SU-DHL-6 (cell line): Measurements from ENCODE around the gene TROAP.

Experiments
- CTCF ChIP-seq: fragments of 200-600 bp; sonication (generic); IDR thresholded peaks from one replicate; pipeline ENCODE4 v1.5.1; 2017; ENCODE audit warnings: antibody characterized with exemption, mild to moderate bottlenecking, low read length, moderate library complexity; ENCODE audit not compliant: insufficient read depth, poor library complexity, severe bottlenecking
- EZH2phosphoT487 ChIP-seq: fragments of 200-600 bp; sonication (generic), shearing (Covaris generic); conservative IDR thresholded peaks from 2 replicates; pipeline ENCODE4 v1.6.1; 2018; ENCODE audit warnings: mild to moderate bottlenecking, antibody characterized with exemption, low read length, moderate library complexity, mixed read lengths

DNA sequence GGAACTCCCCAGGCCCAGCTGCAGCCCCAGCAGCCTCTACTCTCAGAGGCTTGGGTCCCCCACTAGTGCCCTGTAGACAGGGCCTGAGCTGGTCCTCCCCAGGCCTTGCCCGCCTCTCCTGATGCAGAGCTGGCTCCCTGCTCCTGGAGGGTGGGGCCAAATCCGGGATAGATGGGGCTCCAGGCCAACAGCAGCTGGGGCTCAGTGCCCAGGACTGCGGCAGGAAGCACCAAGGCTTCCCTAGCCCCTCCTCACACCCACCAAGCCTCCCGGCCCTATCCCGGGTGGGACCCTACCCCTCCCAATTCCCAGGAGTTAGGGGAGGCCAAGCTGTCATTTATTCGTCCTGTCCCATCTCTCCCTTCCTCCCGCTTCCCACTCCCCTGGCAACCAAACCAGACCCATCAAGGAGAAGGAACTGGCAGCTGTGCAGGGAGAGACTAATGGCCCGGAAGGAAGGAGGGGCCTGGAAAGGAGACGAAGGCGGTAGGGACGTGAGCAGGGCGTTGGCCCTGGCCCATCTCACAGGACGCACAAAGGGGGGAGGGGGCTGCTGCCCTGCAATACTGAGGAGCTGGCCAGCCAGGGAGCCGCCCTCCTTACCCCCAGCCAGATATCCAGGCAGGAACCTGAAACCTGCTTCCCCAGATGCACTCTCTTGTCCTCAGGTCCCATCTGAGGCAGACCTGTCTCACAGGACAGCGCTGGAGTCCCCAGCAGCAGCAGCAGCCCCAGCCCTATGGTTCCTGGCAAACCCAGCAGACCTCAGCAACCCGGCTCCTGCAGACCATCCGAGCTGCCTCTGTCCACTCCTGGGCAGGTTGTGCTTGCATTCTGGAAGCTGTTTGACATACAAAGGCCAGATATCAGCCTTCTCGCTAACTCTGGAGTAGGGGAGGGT, 29.7 kb upstream of the TROAP start:
- no peak for TF ChIP-seq CTCF
- no peak for TF ChIP-seq EZH2phosphoT487
